Measurements from ENCODE around the gene CSNK1G3. TPM values are rescaled to one million over a fixed set of nuclear protein-coding genes. Genes with fewer than 3 reads are reported as not detected.

CSNK1G3 gene
- total and polyA plus RNA-seq, 2 experiments from 2014 or later, result 19.6 to 65.1 TPM

DNA sequence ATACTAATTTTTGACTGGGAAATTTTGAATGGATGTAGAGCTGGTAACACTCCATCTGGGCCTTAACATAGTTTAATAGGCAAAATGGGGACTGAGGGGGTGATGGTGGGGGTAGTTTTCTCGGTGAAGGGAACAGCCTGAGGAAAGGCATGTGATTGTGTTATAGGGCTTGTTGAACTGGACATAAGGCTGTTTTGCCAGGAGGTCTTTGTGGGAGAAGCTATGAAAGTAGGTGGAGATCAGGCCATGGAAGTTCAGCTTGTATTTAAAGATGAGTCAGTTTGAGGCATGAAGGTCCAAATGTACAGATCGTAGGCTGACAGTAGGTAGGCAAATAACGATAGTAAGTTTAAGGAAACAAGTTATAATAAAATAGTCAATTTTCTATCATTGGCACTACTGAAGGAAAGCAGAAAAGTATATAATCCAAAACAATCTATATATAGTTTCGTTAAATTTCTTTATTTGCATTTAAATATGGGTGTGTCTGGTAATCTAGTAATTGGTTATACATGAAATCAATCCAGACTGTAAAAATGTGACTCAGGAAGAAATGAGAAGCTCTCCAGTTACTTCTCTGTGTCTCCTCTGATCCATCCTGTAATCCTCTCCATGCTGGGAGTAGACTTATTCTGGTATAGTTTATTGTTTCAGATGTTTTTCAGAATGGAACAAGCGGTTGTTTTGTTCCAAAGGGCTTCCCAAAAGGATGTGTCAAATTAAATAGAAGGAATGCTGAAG lies 2.8 kb downstream of the CSNK1G3 start:
- H3K27ac Mint-ChIP-seq, result no peak overlapping the region
- peaks cover 55% of the 10 kb centered on the region for H3K4me1 Mint-ChIP-seq
- H3K36me3 Mint-ChIP-seq (ENCODE audit: low read depth), result no peaks in the 10 kb centered on the region
- H3K27me3 Mint-ChIP-seq (ENCODE audit: insufficient read depth, low read depth, poor library complexity), result peaks cover 11% of the 10 kb centered on the region
- no peak overlapping the region for H2AFZ ChIP-seq
- H3K27me3 ChIP-seq (ENCODE audit: insufficient read depth), result no peaks in the 10 kb centered on the region
- H3K4me1 ChIP-seq (ENCODE audit: insufficient read depth), result peaks cover 20% of the 10 kb centered on the region
- peak overlapping the region; percentile 12; the same call in 1 of the 3 replicates for H3K4me3 Mint-ChIP-seq
- H3K4me3 ChIP-seq, result no peak overlapping the region
- H3K4me2 ChIP-seq, result no peak overlapping the region
- H3K9me3 Mint-ChIP-seq, result no peaks in the 10 kb centered on the region
- peaks cover 71% of the 10 kb centered on the region for H3K79me2 ChIP-seq (replicated peaks; ENCODE audit: insufficient read depth)
- H4K20me1 ChIP-seq (replicated peaks; ENCODE audit: insufficient read depth), result peaks cover 20% of the 10 kb centered on the region; the same call in 1 of the 2 replicates
- TF ChIP-seq POLR2AphosphoS5 (IDR thresholded peaks at IDR 0.05; ENCODE audit: low read depth) (no peak), ZNF114 (CRISPR knock-in tag; IDR thresholded peaks at IDR 0.05) (no peak), NANOG (IDR thresholded peaks at IDR 0.05; ENCODE audit: borderline replicate concordance) (no peak), CREB1 (CRISPR knock-in tag; IDR thresholded peaks at IDR 0.05; ENCODE audit: low read depth) (no peak), ZNF331 (CRISPR knock-in tag; IDR thresholded peaks at IDR 0.05; ENCODE audit: low read depth) (no peak), EZH2phosphoT487 (IDR thresholded peaks at IDR 0.05; ENCODE audit: unreplicated experiment) (no peak), STAT1 (IDR thresholded peaks at IDR 0.05; ENCODE audit: unreplicated experiment) (no peak), JUNB (IDR thresholded peaks at IDR 0.05; ENCODE audit: unreplicated experiment) (no peak), EZH2 (IDR thresholded peaks at IDR 0.05; ENCODE audit: low read depth, unreplicated experiment) (no peak)
- TF ChIP-seq, protein P1, sequence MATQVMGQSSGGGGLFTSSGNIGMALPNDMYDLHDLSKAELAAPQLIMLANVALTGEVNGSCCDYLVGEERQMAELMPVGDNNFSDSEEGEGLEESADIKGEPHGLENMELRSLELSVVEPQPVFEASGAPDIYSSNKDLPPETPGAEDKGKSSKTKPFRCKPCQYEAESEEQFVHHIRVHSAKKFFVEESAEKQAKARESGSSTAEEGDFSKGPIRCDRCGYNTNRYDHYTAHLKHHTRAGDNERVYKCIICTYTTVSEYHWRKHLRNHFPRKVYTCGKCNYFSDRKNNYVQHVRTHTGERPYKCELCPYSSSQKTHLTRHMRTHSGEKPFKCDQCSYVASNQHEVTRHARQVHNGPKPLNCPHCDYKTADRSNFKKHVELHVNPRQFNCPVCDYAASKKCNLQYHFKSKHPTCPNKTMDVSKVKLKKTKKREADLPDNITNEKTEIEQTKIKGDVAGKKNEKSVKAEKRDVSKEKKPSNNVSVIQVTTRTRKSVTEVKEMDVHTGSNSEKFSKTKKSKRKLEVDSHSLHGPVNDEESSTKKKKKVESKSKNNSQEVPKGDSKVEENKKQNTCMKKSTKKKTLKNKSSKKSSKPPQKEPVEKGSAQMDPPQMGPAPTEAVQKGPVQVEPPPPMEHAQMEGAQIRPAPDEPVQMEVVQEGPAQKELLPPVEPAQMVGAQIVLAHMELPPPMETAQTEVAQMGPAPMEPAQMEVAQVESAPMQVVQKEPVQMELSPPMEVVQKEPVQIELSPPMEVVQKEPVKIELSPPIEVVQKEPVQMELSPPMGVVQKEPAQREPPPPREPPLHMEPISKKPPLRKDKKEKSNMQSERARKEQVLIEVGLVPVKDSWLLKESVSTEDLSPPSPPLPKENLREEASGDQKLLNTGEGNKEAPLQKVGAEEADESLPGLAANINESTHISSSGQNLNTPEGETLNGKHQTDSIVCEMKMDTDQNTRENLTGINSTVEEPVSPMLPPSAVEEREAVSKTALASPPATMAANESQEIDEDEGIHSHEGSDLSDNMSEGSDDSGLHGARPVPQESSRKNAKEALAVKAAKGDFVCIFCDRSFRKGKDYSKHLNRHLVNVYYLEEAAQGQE (IDR thresholded peaks at IDR 0.05; ENCODE audit: unreplicated experiment), result no peak
- TF ChIP-seq, protein P2, sequence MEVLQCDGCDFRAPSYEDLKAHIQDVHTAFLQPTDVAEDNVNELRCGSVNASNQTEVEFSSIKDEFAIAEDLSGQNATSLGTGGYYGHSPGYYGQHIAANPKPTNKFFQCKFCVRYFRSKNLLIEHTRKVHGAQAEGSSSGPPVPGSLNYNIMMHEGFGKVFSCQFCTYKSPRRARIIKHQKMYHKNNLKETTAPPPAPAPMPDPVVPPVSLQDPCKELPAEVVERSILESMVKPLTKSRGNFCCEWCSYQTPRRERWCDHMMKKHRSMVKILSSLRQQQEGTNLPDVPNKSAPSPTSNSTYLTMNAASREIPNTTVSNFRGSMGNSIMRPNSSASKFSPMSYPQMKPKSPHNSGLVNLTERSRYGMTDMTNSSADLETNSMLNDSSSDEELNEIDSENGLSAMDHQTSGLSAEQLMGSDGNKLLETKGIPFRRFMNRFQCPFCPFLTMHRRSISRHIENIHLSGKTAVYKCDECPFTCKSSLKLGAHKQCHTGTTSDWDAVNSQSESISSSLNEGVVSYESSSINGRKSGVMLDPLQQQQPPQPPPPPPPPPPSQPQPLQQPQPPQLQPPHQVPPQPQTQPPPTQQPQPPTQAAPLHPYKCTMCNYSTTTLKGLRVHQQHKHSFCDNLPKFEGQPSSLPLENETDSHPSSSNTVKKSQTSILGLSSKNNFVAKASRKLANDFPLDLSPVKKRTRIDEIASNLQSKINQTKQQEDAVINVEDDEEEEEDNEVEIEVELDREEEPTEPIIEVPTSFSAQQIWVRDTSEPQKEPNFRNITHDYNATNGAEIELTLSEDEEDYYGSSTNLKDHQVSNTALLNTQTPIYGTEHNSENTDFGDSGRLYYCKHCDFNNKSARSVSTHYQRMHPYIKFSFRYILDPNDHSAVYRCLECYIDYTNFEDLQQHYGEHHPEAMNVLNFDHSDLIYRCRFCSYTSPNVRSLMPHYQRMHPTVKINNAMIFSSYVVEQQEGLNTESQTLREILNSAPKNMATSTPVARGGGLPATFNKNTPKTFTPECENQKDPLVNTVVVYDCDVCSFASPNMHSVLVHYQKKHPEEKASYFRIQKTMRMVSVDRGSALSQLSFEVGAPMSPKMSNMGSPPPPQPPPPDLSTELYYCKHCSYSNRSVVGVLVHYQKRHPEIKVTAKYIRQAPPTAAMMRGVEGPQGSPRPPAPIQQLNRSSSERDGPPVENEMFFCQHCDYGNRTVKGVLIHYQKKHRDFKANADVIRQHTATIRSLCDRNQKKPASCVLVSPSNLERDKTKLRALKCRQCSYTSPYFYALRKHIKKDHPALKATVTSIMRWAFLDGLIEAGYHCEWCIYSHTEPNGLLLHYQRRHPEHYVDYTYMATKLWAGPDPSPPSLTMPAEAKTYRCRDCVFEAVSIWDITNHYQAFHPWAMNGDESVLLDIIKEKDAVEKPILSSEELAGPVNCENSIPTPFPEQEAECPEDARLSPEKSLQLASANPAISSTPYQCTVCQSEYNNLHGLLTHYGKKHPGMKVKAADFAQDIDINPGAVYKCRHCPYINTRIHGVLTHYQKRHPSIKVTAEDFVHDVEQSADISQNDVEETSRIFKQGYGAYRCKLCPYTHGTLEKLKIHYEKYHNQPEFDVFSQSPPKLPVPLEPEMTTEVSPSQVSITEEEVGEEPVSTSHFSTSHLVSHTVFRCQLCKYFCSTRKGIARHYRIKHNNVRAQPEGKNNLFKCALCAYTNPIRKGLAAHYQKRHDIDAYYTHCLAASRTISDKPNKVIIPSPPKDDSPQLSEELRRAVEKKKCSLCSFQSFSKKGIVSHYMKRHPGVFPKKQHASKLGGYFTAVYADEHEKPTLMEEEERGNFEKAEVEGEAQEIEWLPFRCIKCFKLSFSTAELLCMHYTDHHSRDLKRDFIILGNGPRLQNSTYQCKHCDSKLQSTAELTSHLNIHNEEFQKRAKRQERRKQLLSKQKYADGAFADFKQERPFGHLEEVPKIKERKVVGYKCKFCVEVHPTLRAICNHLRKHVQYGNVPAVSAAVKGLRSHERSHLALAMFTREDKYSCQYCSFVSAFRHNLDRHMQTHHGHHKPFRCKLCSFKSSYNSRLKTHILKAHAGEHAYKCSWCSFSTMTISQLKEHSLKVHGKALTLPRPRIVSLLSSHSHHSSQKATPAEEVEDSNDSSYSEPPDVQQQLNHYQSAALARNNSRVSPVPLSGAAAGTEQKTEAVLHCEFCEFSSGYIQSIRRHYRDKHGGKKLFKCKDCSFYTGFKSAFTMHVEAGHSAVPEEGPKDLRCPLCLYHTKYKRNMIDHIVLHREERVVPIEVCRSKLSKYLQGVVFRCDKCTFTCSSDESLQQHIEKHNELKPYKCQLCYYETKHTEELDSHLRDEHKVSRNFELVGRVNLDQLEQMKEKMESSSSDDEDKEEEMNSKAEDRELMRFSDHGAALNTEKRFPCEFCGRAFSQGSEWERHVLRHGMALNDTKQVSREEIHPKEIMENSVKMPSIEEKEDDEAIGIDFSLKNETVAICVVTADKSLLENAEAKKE (CRISPR knock-in tag; IDR thresholded peaks at IDR 0.05), result no peak
- TF ChIP-seq, protein P3, sequence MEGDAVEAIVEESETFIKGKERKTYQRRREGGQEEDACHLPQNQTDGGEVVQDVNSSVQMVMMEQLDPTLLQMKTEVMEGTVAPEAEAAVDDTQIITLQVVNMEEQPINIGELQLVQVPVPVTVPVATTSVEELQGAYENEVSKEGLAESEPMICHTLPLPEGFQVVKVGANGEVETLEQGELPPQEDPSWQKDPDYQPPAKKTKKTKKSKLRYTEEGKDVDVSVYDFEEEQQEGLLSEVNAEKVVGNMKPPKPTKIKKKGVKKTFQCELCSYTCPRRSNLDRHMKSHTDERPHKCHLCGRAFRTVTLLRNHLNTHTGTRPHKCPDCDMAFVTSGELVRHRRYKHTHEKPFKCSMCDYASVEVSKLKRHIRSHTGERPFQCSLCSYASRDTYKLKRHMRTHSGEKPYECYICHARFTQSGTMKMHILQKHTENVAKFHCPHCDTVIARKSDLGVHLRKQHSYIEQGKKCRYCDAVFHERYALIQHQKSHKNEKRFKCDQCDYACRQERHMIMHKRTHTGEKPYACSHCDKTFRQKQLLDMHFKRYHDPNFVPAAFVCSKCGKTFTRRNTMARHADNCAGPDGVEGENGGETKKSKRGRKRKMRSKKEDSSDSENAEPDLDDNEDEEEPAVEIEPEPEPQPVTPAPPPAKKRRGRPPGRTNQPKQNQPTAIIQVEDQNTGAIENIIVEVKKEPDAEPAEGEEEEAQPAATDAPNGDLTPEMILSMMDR (conservative IDR thresholded peaks at IDR 0.05; ENCODE audit: low read depth in 2 of 2), result no peak
- no peaks in the 10 kb centered on the region for H3K9me2 ChIP-seq (ENCODE audit: insufficient read depth)
- no peak overlapping the region for H3K27ac ChIP-seq (ENCODE audit: low read depth)
- DNase-seq (ENCODE audit: low spot score), result no peak
- H3K36me3 ChIP-seq (ENCODE audit: insufficient read depth), result no peaks in the 10 kb centered on the region
- no peak for ATAC-seq
- no peaks in the 10 kb centered on the region for H3F3A ChIP-seq (replicated peaks; ENCODE audit: low read depth)
